H1 (cell line): ENCODE results near the gene RASGEF1B. TPM values are rescaled to one million over a fixed set of nuclear protein-coding genes. Genes with fewer than 3 reads are reported as not detected.

ENCODE experiments used
- CTCF ChIA-PET: fragments of 300-600 bp; sonication (Branson Sonifier 250); formaldehyde crosslinking; loops from one replicate; lab custom pipeline; 2021; ENCODE audit not compliant: partially characterized antibody; lab: Charles Lee
- POLR2A ChIA-PET: fragments of 300-600 bp; sonication (Branson Sonifier 250); formaldehyde crosslinking; loops from one replicate; lab custom pipeline; 2021; ENCODE audit warnings: inconsistent platforms; ENCODE audit not compliant: partially characterized antibody; lab: Charles Lee
- DNase-seq, 2 experiments: peaks; one replicate each; pipeline versions ENCODE4 v3.0.0 to v3.0.0-alpha.2; 2010 to 2022; ENCODE audit warnings: low spot score in 2 of 2, low read depth in 1 of 2, mixed read lengths in 1 of 2
- FAIRE-seq: peaks from 2 replicates; lab custom pipeline; 2011; peaks lifted over from hg19 to GRCh38; lab: Jason Lieb, UNC
- H2AFZ ChIP-seq: 2 replicates; pipeline ENCODE4 v1.8.1; 2012; ENCODE audit warnings: low read length, inconsistent platforms
- H2AK5ac ChIP-seq: 2 replicates; pipeline ENCODE4 v1.6.1; 2013; ENCODE audit warnings: low read depth, low read length
- H2BK120ac ChIP-seq: replicated peaks from 2 replicates; pipeline ENCODE3; 2013; ENCODE audit warnings: low read depth, low read length, inconsistent platforms
- H2BK12ac ChIP-seq: 2 replicates; pipeline ENCODE4 v1.6.1; 2013; ENCODE audit warnings: low read depth, low read length
- H2BK15ac ChIP-seq: 2 replicates; pipeline ENCODE4 v1.6.1; 2013; ENCODE audit warnings: low read length
- H2BK20ac ChIP-seq: 2 replicates; pipeline ENCODE4 v1.6.1; 2013; ENCODE audit warnings: low read length
- H2BK5ac ChIP-seq: 2 replicates; pipeline ENCODE4 v1.6.1; 2013; ENCODE audit warnings: low read depth, low read length
- H3K14ac ChIP-seq: 2 replicates; pipeline ENCODE4 v1.6.1; 2013; ENCODE audit warnings: inconsistent platforms; ENCODE audit not compliant: insufficient read length
- H3K18ac ChIP-seq: 2 replicates; pipeline ENCODE4 v1.6.1; 2013; ENCODE audit warnings: low read length; ENCODE audit errors: extremely low read depth
- H3K23ac ChIP-seq: 2 replicates; pipeline ENCODE4 v1.6.1; 2013; ENCODE audit warnings: inconsistent platforms; ENCODE audit not compliant: insufficient read length
- H3K23me2 ChIP-seq: 2 replicates; pipeline ENCODE4 v1.6.1; 2013; ENCODE audit warnings: low read depth, low read length
- H3K27ac ChIP-seq: 2 replicates; pipeline ENCODE4 v1.6.1; 2011; ENCODE audit warnings: low read depth, low read length, inconsistent platforms
- H3K27me3 ChIP-seq, 4 experiments: replicated peaks in 1 of 4; 1 replicate in 1 of 4; 2 replicates in 3 of 4; pipeline versions ENCODE4 v1.6.1 to v1.8.1; 2011 to 2013; ENCODE audit warnings: low read length in 3 of 4, mild to moderate bottlenecking in 3 of 4, inconsistent platforms in 2 of 4, mixed read lengths in 2 of 4, moderate library complexity in 1 of 4; ENCODE audit not compliant: control insufficient read depth in 3 of 4, insufficient read depth in 3 of 4; ENCODE audit errors: extremely low read depth in 1 of 4
- H3K36me3 ChIP-seq, 4 experiments: 2 replicates each; pipeline versions ENCODE4 v1.6.1 to v1.8.1; 2011 to 2013; ENCODE audit warnings: mild to moderate bottlenecking in 4 of 4, low read length in 3 of 4, moderate library complexity in 2 of 4, control low read depth in 1 of 4, inconsistent platforms in 1 of 4; ENCODE audit not compliant: insufficient read depth in 4 of 4, control insufficient read depth in 2 of 4
- H3K4ac ChIP-seq: replicated peaks from 2 replicates; pipeline ENCODE3; 2013; ENCODE audit warnings: low read length, low read depth, mixed read lengths, inconsistent platforms; ENCODE audit not compliant: insufficient read length
- H3K4me1 ChIP-seq, 4 experiments: replicated peaks in 1 of 4; 1 replicate in 1 of 4; 2 replicates in 3 of 4; pipeline versions ENCODE4 v1.6.1 to v1.8.1; 2011 to 2013; ENCODE audit warnings: low read length in 3 of 4, inconsistent platforms in 2 of 4, mixed read lengths in 1 of 4; ENCODE audit not compliant: insufficient read depth in 4 of 4, control insufficient read depth in 3 of 4
- H3K4me2 ChIP-seq, 2 experiments: 2 replicates each; pipeline versions ENCODE4 v1.6.1 to v1.8.1; 2011 to 2013; ENCODE audit warnings: low read depth in 2 of 2, low read length in 2 of 2, control low read depth in 1 of 2, inconsistent platforms in 1 of 2, mild to moderate bottlenecking in 1 of 2; ENCODE audit not compliant: insufficient read depth in 1 of 2
- H3K4me3 ChIP-seq, 4 experiments: fragments of 200-600, 300-600 bp in 1 of 4; sonication (generic), shearing (Covaris generic), sonication (Bioruptor Twin) in 1 of 4; 2 replicates each; pipeline versions ENCODE4 v1.5.1 to v1.8.1; 2011 to 2016; ENCODE audit warnings: low read length in 4 of 4, low read depth in 3 of 4, control low read depth in 2 of 4, inconsistent platforms in 2 of 4, mild to moderate bottlenecking in 2 of 4, mixed read lengths in 1 of 4, moderate library complexity in 1 of 4; ENCODE audit not compliant: insufficient read depth in 2 of 4; ENCODE audit errors: extremely low read depth in 1 of 4
- H3K56ac ChIP-seq: replicated peaks from 2 replicates; pipeline ENCODE3; 2013; ENCODE audit warnings: low read depth, mild to moderate bottlenecking, mixed read lengths, low read length, inconsistent platforms; ENCODE audit not compliant: insufficient read length
- H3K79me1 ChIP-seq: 2 replicates; pipeline ENCODE4 v1.6.1; 2013; ENCODE audit warnings: low read depth, low read length, control low read depth
- H3K79me2 ChIP-seq, 2 experiments: 2 replicates each; pipeline versions ENCODE4 v1.6.1 to v1.8.1; 2012 to 2013; ENCODE audit warnings: low read length in 2 of 2, mild to moderate bottlenecking in 2 of 2, inconsistent platforms in 1 of 2; ENCODE audit not compliant: insufficient read depth in 2 of 2, control insufficient read depth in 1 of 2
- H3K9ac ChIP-seq, 4 experiments: replicated peaks in 1 of 4; 1 replicate in 1 of 4; 2 replicates in 3 of 4; pipeline versions ENCODE4 v1.6.1 to v1.8.1; 2011 to 2013; ENCODE audit warnings: low read depth in 3 of 4, low read length in 3 of 4, control low read depth in 2 of 4, mild to moderate bottlenecking in 2 of 4, moderate library complexity in 2 of 4, inconsistent platforms in 1 of 4; ENCODE audit errors: extremely low read depth in 1 of 4
- H3K9me3 ChIP-seq, 2 experiments: 2 replicates each; pipeline versions ENCODE4 v1.6.1 to v1.8.1; 2012 to 2013; ENCODE audit warnings: mild to moderate bottlenecking in 2 of 2, moderate library complexity in 2 of 2, control low read depth in 1 of 2, inconsistent platforms in 1 of 2, low read depth in 1 of 2, low read length in 1 of 2, mixed read lengths in 1 of 2; ENCODE audit not compliant: insufficient read depth in 2 of 2
- H4K20me1 ChIP-seq, 2 experiments: replicated peaks in 1 of 2; 2 replicates each; pipeline versions ENCODE3 to v1.8.1; 2011 to 2013; ENCODE audit warnings: inconsistent platforms in 2 of 2, low read length in 2 of 2, mild to moderate bottlenecking in 1 of 2; ENCODE audit not compliant: insufficient read depth in 2 of 2, control insufficient read depth in 1 of 2
- H4K5ac ChIP-seq: 2 replicates; pipeline ENCODE4 v1.6.1; 2013; ENCODE audit warnings: low read length, low read depth, mixed read lengths, inconsistent platforms; ENCODE audit not compliant: insufficient read length
- H4K8ac ChIP-seq: 2 replicates; pipeline ENCODE4 v1.8.0; 2013; ENCODE audit warnings: mild to moderate bottlenecking, moderate library complexity, low read length, inconsistent platforms; ENCODE audit not compliant: insufficient read depth; ENCODE audit errors: extremely low read depth
- H4K91ac ChIP-seq: replicated peaks from 2 replicates; pipeline ENCODE3; 2013; ENCODE audit warnings: low read length, mixed read lengths, inconsistent platforms; ENCODE audit not compliant: insufficient read length
- ATF3 ChIP-seq: IDR thresholded peaks from 2 replicates; pipeline ENCODE4 v1.6.1; 2011; ENCODE audit warnings: low read depth, mild to moderate bottlenecking, low read length; ENCODE audit not compliant: insufficient read depth
- BCL11A ChIP-seq, 2 experiments: IDR thresholded peaks; one replicate each; pipeline ENCODE4 v1.6.1; 2011; ENCODE audit warnings: low read depth in 2 of 2, low read length in 2 of 2, mild to moderate bottlenecking in 2 of 2
- CBX5 ChIP-seq: fragments of 300-800, 300-1000 bp; sonication (generic); IDR thresholded peaks from 2 replicates; pipeline ENCODE4 v1.7.1; 2016; ENCODE audit warnings: antibody characterized with exemption, low read length, low read depth
- E2F6 ChIP-seq: IDR thresholded peaks from 2 replicates; pipeline ENCODE4 v1.6.1; 2012; ENCODE audit warnings: inconsistent platforms
- HDAC6 ChIP-seq: IDR thresholded peaks from one replicate; pipeline ENCODE4 v1.7.1; 2012; ENCODE audit warnings: low read depth, mild to moderate bottlenecking, inconsistent platforms, low read length, moderate library complexity
- PHF8 ChIP-seq: fragments of 200-600 bp; sonication (generic); conservative IDR thresholded peaks from 2 replicates; pipeline ENCODE4 v1.7.1; 2012; ENCODE audit warnings: low read depth, mild to moderate bottlenecking, inconsistent platforms, low read length, moderate library complexity
- POLR2AphosphoS5 ChIP-seq: IDR thresholded peaks from 2 replicates; pipeline ENCODE4 v1.6.1; 2011; ENCODE audit warnings: low read depth, low read length
- RBBP5 ChIP-seq: IDR thresholded peaks from 2 replicates; pipeline ENCODE4 v1.7.1; 2012; ENCODE audit warnings: low read depth, mild to moderate bottlenecking, inconsistent platforms, low read length, moderate library complexity, borderline replicate concordance
- RFX5 ChIP-seq: IDR thresholded peaks from 2 replicates; pipeline ENCODE4 v1.6.1; 2011; ENCODE audit warnings: low read depth, low read length, improper control_type of control experiment, borderline replicate concordance
- RNF2 ChIP-seq: fragments of 200-900, 300-1000 bp; sonication (generic); IDR thresholded peaks from 2 replicates; pipeline ENCODE4 v1.7.1; 2016; ENCODE audit warnings: borderline replicate concordance, low read depth, mild to moderate bottlenecking, antibody characterized with exemption, low read length; ENCODE audit not compliant: poor library complexity, severe bottlenecking; ENCODE audit errors: missing control alignments
- SP1 ChIP-seq: IDR thresholded peaks from 2 replicates; pipeline ENCODE4 v1.6.1; 2011; ENCODE audit warnings: low read depth, low read length
- SUZ12 ChIP-seq: fragments of 200-600 bp; sonication (generic); IDR thresholded peaks from 2 replicates; pipeline ENCODE4 v1.6.1; 2012; ENCODE audit warnings: mild to moderate bottlenecking, inconsistent platforms, low read length, moderate library complexity, mixed read lengths
- TAF7 ChIP-seq: optimal IDR thresholded peaks from 2 replicates; pipeline ENCODE3; 2011; ENCODE audit warnings: low read depth, mild to moderate bottlenecking, inconsistent platforms, low read length, moderate library complexity, borderline replicate concordance
- WGBS, 2 experiments: shearing (Covaris generic) in 1 of 2; methylation state at CpG; one replicate each; pipeline versions ENCODE4 v1.1.6 to v1.1.7; 2013 to 2015; ENCODE audit warnings: low lambda C conversion rate in 2 of 2, mixed read lengths in 2 of 2, inconsistent platforms in 1 of 2, low coverage in 1 of 2, missing lambda C conversion rate in 1 of 2; ENCODE audit not compliant: insufficient replicate concordance in 2 of 2, insufficient coverage in 1 of 2, insufficient read length in 1 of 2; ENCODE audit errors: extremely low coverage in 1 of 2, missing lambda C conversion rate in 1 of 2; 5-methylcytosine and 5-hydroxymethylcytosine counted together
- polyA plus RNA-seq, 7 experiments: library from polyadenylated mRNA; depleted of rRNA in 3 of 7; stranded (reverse) in 5 of 7; unstranded in 2 of 7; fragments of >200 nt in 5 of 7; fragments of 200-250 nt in 2 of 7; gene quantifications; 1 replicate in 5 of 7; 2 replicates in 1 of 7; 4 replicates in 1 of 7; pipeline versions ENCODE4 v1.2.1 to v1.2.3, GENCODE V29; 2011 to 2013; ENCODE audit warnings: missing spikeins in 2 of 7, mixed read lengths in 2 of 7
- total RNA-seq: library from RNA; stranded (reverse); fragmentation: NEBNext Ultra II Directional; extraction: Animal tissue kit (Norgen Biotek cat#: 25700); gene quantifications from 2 replicates; pipeline ENCODE4 v1.2.1, GENCODE V29; 2021

The RASGEF1B gene
- total and polyA plus RNA-seq, 2 of the 8 experiments (the other 6 are each of a cell fraction or from before 2014, with no cell fraction given), result 1.6 to 4.7 TPM

- FAIRE-seq, result no peak
- POLR2A ChIA-PET, result interaction anchor here (1.2 kb wide), 1 partner anchor 10 kb away, joined by 4 read pairs; the partner anchor contains the start of gene RASGEF1B
- TF ChIP-seq SP1 (no peak), HDAC6 (no peak), TAF7 (no peak), RBBP5 (no peak), POLR2AphosphoS5 (no peak), RFX5 (no peak), PHF8 (no peak), SUZ12 (no peak), BCL11A (IDR thresholded peaks at IDR 0.05; ENCODE audit: low read depth in 2 of 2, low read length in 2 of 2) (no peak), RNF2 (no peak), E2F6 (no peak), ATF3 (no peak), CBX5 (no peak)
Observed at GRCh38 chr4:81460834-81461233, 10.9 kb downstream of the RASGEF1B start.

More at GRCh38 chr4:81460834-81461233, 10.9 kb downstream of the RASGEF1B start:
- Histone ChIP-seq H2AFZ (no peak overlapping the region), H3K4me3 (no peak overlapping the region), H4K20me1 (no peaks in the 10 kb centered on the region), H3K23ac (no peak overlapping the region), H2BK20ac (no peak overlapping the region), H2BK12ac (no peak overlapping the region), H3K14ac (no peak overlapping the region), H2BK120ac (no peak overlapping the region), H3K4me1 (no peaks in the 10 kb centered on the region; a peak in 1 of 7 replicates), H3K79me2 (0 out of 4 replicates have a peak, but pooled peaks cover 0 to 2% of the 10 kb centered on the region in 2 experiments), H3K27ac (no peak overlapping the region), H2BK5ac (no peak overlapping the region), H3K23me2 (no peaks in the 10 kb centered on the region), H3K18ac (no peak overlapping the region), H3K36me3 (no peaks in the 10 kb centered on the region), H3K9ac (no peak overlapping the region), H3K4me2 (no peak overlapping the region), H2BK15ac (no peak overlapping the region), H3K9me3 (no peaks in the 10 kb centered on the region), H3K56ac (no peak overlapping the region), H3K79me1 (no peaks in the 10 kb centered on the region), H3K27me3 (no peaks in the 10 kb centered on the region), H2AK5ac (no peak overlapping the region), H4K8ac (no peak overlapping the region), H3K4ac (no peak overlapping the region), H4K5ac (no peak overlapping the region), H4K91ac (no peak overlapping the region)
- no peak for DNase-seq
- CTCF ChIA-PET, result no interaction called here
- 88% methylated on average over 3 of the region's 3 CpGs; no CpG with 5 or more reads in 1 of the 2 experiments for WGBS, 2 experiments
